Measurements from ENCODE around the gene PRTFDC1. TPM values are rescaled to one million over a fixed set of nuclear protein-coding genes. Genes with fewer than 3 reads are reported as not detected.

Gene PRTFDC1
- total RNA-seq, 1 experiment from 2014 or later, result not detected

DNA sequence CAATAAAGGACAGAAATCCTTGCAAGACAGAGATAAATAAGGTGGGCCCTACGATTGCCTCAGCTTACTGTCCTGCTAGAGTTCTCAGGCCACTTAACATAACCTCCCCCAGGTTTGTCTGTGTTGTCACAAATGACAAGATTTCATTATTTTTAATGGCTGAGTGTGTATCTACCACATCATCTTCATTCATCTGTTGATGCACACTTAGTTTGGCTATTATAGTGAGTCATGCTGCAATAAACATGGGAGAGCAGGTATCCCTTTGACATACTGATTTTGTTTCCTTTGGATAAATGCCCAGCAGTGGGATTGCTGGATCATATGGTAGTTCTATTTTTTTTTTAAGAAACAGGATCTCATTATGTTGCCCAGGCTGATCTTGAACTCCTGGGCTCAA lies 60.6 kb downstream of the PRTFDC1 start:
- CTCF ChIA-PET, result no interaction called here

DNA sequence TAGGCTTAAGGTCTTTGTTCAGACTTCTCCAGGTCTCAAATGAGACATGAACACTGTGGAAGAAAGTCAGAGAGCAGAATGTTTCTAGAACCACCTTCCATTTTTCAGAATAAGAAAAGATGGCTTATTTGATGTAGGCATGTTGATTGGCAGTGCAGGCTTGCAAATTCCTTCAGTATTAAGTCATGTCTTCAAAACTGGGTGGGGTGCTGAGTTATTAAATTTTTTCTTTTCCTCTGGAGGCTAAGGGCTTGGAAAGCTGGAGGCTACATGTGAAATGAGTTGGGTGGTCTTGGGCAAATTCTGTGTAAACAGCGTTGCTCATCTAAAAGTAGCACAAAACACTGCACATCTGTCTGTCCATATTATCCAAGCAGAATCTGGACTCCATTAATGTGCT lies 62.8 kb downstream of the PRTFDC1 start:
- Histone ChIP-seq H3K9me2 (ENCODE audit: insufficient read depth) (no peaks in the 10 kb centered on the region), H3K4me1 (ENCODE audit: control insufficient read depth in 1 of 2, insufficient read depth in 2 of 2, low read length in 2 of 2) (peaks cover 39 to 58% of the 10 kb centered on the region in 2 experiments), H4K20me1 (ENCODE audit: insufficient read depth) (no peaks in the 10 kb centered on the region), H3K79me2 (ENCODE audit: insufficient read depth, low read length) (no peaks in the 10 kb centered on the region), H3K36me3 (ENCODE audit: control insufficient read depth in 1 of 2, insufficient read depth in 2 of 2, low read length in 2 of 2) (no peaks in the 10 kb centered on the region), H2AFZ (ENCODE audit: low read depth, low read length, poor library complexity, severe bottlenecking) (peak overlapping the region; percentile 72), H3K27me3 (ENCODE audit: insufficient read depth, low read length) (no peaks in the 10 kb centered on the region), H3K4me3 (replicated peaks in 1 of 2; ENCODE audit: low read depth in 1 of 2, low read length in 2 of 2) (no peak overlapping the region), H3K9ac (ENCODE audit: low read length) (no peak overlapping the region), H3K4me2 (ENCODE audit: low read length) (peak overlapping the region; percentile 60), H3K9me3 (ENCODE audit: control insufficient read depth in 1 of 2, insufficient read depth in 1 of 2, low read depth in 1 of 2, low read length in 2 of 2) (no peaks in the 10 kb centered on the region), H3K27ac (ENCODE audit: low read depth, low read length) (no peak overlapping the region)
- ChIA-PET POLR2A (no interaction called here), RAD21 (ENCODE audit: low non-redundant PET in 1 of 2, low total read pairs in 2 of 2, uncharacterized antibody in 2 of 2, unreplicated experiment in 2 of 2) (no interaction called here), CTCF (no interaction called here)
- intact Hi-C loops (cut with micrococcal nuclease), result loop anchor here (10.0 kb wide), 1 partner anchor 195 kb away; no protein-coding TSS in a partner anchor
- BruUV-seq (replicated peaks), result no TSS peak
- DNase-seq (ENCODE audit: low read depth, low spot score) (no peak), ATAC-seq (peak; percentile 37; the same call in 1 of the 2 replicates)
- 0 out of 2 replicates have a peak, but pooled peaks have one; percentile 21 for TF ChIP-seq JUND (IDR thresholded peaks at IDR 0.05)
- TF ChIP-seq CBX3 (IDR thresholded peaks at IDR 0.05; ENCODE audit: low read depth), result no peak
- TF ChIP-seq FOSL1 (IDR thresholded peaks at IDR 0.05; ENCODE audit: low read depth), result peak; percentile 41; the same call in 1 of the 2 replicates

More for the DNA sequence above, 60.6 kb downstream of the PRTFDC1 start:
- H3K9ac ChIP-seq (ENCODE audit: low read length), result no peak overlapping the region
- H3K9me3 ChIP-seq (ENCODE audit: control insufficient read depth in 1 of 2, insufficient read depth in 1 of 2, low read depth in 1 of 2, low read length in 2 of 2), result no peaks in the 10 kb centered on the region
- H3K36me3 ChIP-seq (ENCODE audit: control insufficient read depth in 1 of 2, insufficient read depth in 2 of 2, low read length in 2 of 2), result no peaks in the 10 kb centered on the region
- POLR2A ChIA-PET, result no interaction called here
- DNase-seq (ENCODE audit: low read depth, low spot score) (peak; percentile 68), ATAC-seq (peak; percentile 79)
- peaks cover 47 to 70% of the 10 kb centered on the region in 2 experiments for H3K4me1 ChIP-seq (ENCODE audit: control insufficient read depth in 1 of 2, insufficient read depth in 2 of 2, low read length in 2 of 2)
- TF ChIP-seq RAD21 (IDR thresholded peaks at IDR 0.05; ENCODE audit: low read depth), result peak; percentile 23; the same call in 1 of the 2 replicates
- peak; percentile 80 for TF ChIP-seq JUND (IDR thresholded peaks at IDR 0.05)
- TF ChIP-seq CEBPB (IDR thresholded peaks at IDR 0.05; ENCODE audit: low read depth), result no peak
- 0 out of 2 replicates have a peak, but pooled peaks have one; percentile 21 for TF ChIP-seq SRF (IDR thresholded peaks at IDR 0.05; ENCODE audit: low read depth)
- TF ChIP-seq, protein P1, sequence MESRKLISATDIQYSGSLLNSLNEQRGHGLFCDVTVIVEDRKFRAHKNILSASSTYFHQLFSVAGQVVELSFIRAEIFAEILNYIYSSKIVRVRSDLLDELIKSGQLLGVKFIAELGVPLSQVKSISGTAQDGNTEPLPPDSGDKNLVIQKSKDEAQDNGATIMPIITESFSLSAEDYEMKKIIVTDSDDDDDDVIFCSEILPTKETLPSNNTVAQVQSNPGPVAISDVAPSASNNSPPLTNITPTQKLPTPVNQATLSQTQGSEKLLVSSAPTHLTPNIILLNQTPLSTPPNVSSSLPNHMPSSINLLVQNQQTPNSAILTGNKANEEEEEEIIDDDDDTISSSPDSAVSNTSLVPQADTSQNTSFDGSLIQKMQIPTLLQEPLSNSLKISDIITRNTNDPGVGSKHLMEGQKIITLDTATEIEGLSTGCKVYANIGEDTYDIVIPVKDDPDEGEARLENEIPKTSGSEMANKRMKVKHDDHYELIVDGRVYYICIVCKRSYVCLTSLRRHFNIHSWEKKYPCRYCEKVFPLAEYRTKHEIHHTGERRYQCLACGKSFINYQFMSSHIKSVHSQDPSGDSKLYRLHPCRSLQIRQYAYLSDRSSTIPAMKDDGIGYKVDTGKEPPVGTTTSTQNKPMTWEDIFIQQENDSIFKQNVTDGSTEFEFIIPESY (IDR thresholded peaks at IDR 0.05; ENCODE audit: extremely low read depth, insufficient replicate concordance, low read length), result no peak
- TF ChIP-seq SIN3A (IDR thresholded peaks at IDR 0.05; ENCODE audit: low read depth), result peak; percentile 74; the same call in 1 of the 2 replicates
- peak; percentile 51; the same call in 1 of the 2 replicates for TF ChIP-seq CBX3 (IDR thresholded peaks at IDR 0.05; ENCODE audit: low read depth)
- peak; percentile 81 for TF ChIP-seq FOSL1 (IDR thresholded peaks at IDR 0.05; ENCODE audit: low read depth)
- peak; percentile 68 for TF ChIP-seq SP1 (IDR thresholded peaks at IDR 0.05; ENCODE audit: low read depth)
- intact Hi-C loops (cut with micrococcal nuclease), result loop anchor here (10.0 kb wide), 1 partner anchor 193 kb away; no protein-coding TSS in a partner anchor
- H3K9me2 ChIP-seq (ENCODE audit: insufficient read depth), result no peaks in the 10 kb centered on the region
- no peak overlapping the region for H3K27ac ChIP-seq (ENCODE audit: low read depth, low read length)
- H4K20me1 ChIP-seq (ENCODE audit: insufficient read depth), result no peaks in the 10 kb centered on the region
- H2AFZ ChIP-seq (ENCODE audit: low read depth, low read length, poor library complexity, severe bottlenecking), result no peak overlapping the region
- no peaks in the 10 kb centered on the region for H3K27me3 ChIP-seq (ENCODE audit: insufficient read depth, low read length)
- RAD21 ChIA-PET (ENCODE audit: low non-redundant PET in 1 of 2, low total read pairs in 2 of 2, uncharacterized antibody in 2 of 2, unreplicated experiment in 2 of 2), result no interaction called here
- no peaks in the 10 kb centered on the region for H3K79me2 ChIP-seq (ENCODE audit: insufficient read depth, low read length)
- H3K4me2 ChIP-seq (ENCODE audit: low read length), result peak overlapping the region; percentile 58
- no TSS peak for BruUV-seq (replicated peaks)
- H3K4me3 ChIP-seq (replicated peaks in 1 of 2; ENCODE audit: low read depth in 1 of 2, low read length in 2 of 2), result no peak overlapping the region

Measured in HCT116 (cell line).